Duodenal mucosa (tissue), 2 donors: ENCODE results near the gene NDUFS5.
"Not testable (repeated sequence)": the region's sequence is repeated elsewhere in the genome, so short reads cannot be mapped to it uniquely, and the experiment has no call there.

Experiments
- H3K27ac ChIP-seq: one replicate; pipeline ENCODE4 v1.7.0; 2013; ENCODE audit warnings: low read depth, low read length
- H3K27me3 ChIP-seq, 2 donors: one replicate each; pipeline ENCODE4 v1.7.0; 2013; ENCODE audit warnings: low read length in 2 of 2, control low read depth in 1 of 2; ENCODE audit not compliant: insufficient read depth in 2 of 2, control insufficient read depth in 1 of 2
- H3K36me3 ChIP-seq, 2 donors: one replicate each; pipeline ENCODE4 v1.7.0; 2013; ENCODE audit warnings: low read length in 2 of 2, control low read depth in 1 of 2; ENCODE audit not compliant: insufficient read depth in 2 of 2, control insufficient read depth in 1 of 2
- H3K4me1 ChIP-seq, 2 donors: one replicate each; pipeline ENCODE4 v1.7.0; 2013; ENCODE audit warnings: low read length in 2 of 2, control low read depth in 1 of 2; ENCODE audit not compliant: insufficient read depth in 2 of 2, control insufficient read depth in 1 of 2
- H3K4me3 ChIP-seq, 2 donors: one replicate each; pipeline ENCODE4 v1.7.0; 2013; ENCODE audit warnings: low read length in 2 of 2, low read depth in 1 of 2
- H3K9ac ChIP-seq, 2 donors: one replicate each; pipeline ENCODE4 v1.7.0; 2013; ENCODE audit warnings: low read length in 2 of 2, low read depth in 1 of 2
- H3K9me3 ChIP-seq, 2 donors: one replicate each; pipeline ENCODE4 v1.7.0; 2013; ENCODE audit warnings: low read length in 2 of 2, control low read depth in 1 of 2; ENCODE audit not compliant: control insufficient read depth in 1 of 2

The NDUFS5 gene

GRCh38 chr1:39045231-39045630, 19.1 kb downstream of the NDUFS5 start:
- Histone ChIP-seq H3K27ac (no peak overlapping the region), H3K36me3 (peaks cover 5 to 31% of the 10 kb centered on the region in 2 donors), H3K4me1 (no peaks in the 10 kb centered on the region), H3K27me3 (no peaks in the 10 kb centered on the region), H3K9me3 (no peaks in the 10 kb centered on the region), H3K4me3 (no peak overlapping the region), H3K9ac (no peak overlapping the region)

DNA sequence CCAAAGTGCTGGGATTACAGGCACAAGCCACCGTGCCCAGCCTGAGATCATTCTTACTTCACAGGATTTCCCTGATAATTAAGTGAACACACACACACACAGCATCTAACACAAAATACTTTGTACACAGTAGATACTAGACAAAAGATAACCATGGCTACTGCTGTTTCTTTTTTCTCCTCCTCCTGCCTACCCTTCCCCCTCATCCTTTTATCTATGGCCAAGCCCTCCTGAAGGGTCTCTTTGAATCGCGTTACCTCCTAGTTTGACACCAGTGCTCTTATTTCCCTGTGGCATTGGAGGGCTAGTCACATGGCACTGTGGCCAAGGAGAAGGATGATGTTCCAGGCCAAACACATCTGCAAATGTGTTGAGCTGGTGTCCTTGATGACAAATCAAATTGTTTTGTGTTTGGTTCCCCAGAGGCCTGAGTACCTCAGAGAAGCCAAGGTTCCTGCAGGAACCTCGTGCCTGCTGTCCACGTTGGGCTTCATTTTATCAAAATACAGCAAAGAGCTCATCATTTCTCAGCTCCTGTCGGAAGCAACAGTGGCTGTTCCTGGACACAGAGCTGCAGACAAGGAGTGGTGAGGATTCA, 20.6 kb downstream of the NDUFS5 start:
- no peak overlapping the region for H3K4me3 ChIP-seq
- no peaks in the 10 kb centered on the region for H3K4me1 ChIP-seq
- no peak overlapping the region for H3K9ac ChIP-seq
- no peaks in the 10 kb centered on the region for H3K9me3 ChIP-seq
- H3K36me3 ChIP-seq, result peaks cover 5 to 21% of the 10 kb centered on the region in 2 donors
- no peak overlapping the region for H3K27ac ChIP-seq
- no peaks in the 10 kb centered on the region for H3K27me3 ChIP-seq

GRCh38 chr1:39047374-39048229, 21.5 kb downstream of the NDUFS5 start:
- Histone ChIP-seq H3K4me3 (no peak overlapping the region), H3K27ac (no peak overlapping the region), H3K4me1 (no peaks in the 10 kb centered on the region), H3K27me3 (no peaks in the 10 kb centered on the region), H3K9ac (no peak overlapping the region), H3K36me3 (peaks cover 5 to 19% of the 10 kb centered on the region in 2 donors), H3K9me3 (no peaks in the 10 kb centered on the region)

DNA sequence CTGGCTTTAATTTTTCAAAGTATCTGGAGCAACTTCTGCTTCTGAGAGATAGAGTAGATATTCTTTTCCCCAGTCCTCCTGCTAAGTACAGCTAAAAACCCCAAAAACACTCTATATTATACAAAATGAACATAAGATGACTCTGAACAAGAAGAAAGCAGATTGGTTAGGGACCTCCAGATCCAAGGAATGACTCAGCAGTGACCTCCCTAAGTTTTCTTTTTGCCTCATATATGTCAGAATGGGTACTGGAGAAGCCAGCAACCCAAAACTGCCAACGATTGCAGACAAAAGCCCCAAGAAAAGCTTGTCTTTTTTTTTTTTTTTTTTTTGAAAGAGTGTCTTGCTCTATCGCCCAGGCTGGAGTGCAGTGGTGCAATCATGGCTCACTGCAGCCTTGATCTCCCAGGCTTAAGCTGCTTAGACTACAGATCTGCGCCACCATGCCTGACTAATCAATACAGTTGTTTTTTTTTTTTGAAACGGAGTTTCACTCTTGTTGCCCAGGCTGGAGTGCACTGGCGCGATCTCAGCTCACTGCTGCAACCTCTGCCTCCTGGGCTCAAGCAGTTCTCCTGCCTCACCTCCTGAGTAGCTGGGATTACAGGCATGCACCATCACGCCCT, 22.7 kb downstream of the NDUFS5 start:
- Histone ChIP-seq H3K36me3 (peaks cover 5 to 14% of the 10 kb centered on the region in 2 donors), H3K9me3 (no peaks in the 10 kb centered on the region), H3K4me3 (no peak overlapping the region), H3K27ac (no peak overlapping the region), H3K27me3 (no peaks in the 10 kb centered on the region), H3K9ac (no peak overlapping the region), H3K4me1 (no peaks in the 10 kb centered on the region)

DNA sequence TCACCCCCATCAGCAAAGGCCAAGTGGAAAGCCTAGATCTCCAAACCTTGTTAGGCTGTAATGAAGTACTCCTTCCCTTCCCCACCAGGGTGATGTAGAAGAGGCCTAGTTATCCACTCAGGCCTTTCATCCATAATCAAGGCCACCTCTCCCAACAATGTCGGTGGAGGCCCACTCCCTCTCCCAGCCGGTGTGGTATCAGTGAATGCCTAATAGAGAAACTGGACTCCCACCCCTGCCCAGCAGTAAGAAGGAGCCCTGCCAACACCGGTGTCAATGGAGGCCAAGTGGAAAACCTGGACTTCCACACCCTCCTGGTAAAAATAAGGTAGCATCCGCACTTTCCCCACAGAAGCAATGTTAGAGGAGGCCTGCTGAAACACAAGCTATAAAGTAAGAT, 23.9 kb downstream of the NDUFS5 start:
- no peak overlapping the region for H3K27ac ChIP-seq
- no peaks in the 10 kb centered on the region for H3K4me1 ChIP-seq
- no peaks in the 10 kb centered on the region for H3K27me3 ChIP-seq
- H3K9me3 ChIP-seq, result no peaks in the 10 kb centered on the region
- H3K4me3 ChIP-seq, result no peak overlapping the region
- no peak overlapping the region for H3K9ac ChIP-seq
- peaks cover under 1 to 11% of the 10 kb centered on the region in 2 donors for H3K36me3 ChIP-seq

- not testable (repeated sequence) for H3K27me3 ChIP-seq, H3K27ac ChIP-seq, H3K4me3 ChIP-seq, H3K4me1 ChIP-seq, H3K9ac ChIP-seq, H3K9me3 ChIP-seq
- peaks cover 0 to 11% of the 10 kb centered on the region in 2 donors for H3K36me3 ChIP-seq
These were observed 25.2 kb downstream of the NDUFS5 start for GRCh38 chr1:39051193-39051850.

DNA sequence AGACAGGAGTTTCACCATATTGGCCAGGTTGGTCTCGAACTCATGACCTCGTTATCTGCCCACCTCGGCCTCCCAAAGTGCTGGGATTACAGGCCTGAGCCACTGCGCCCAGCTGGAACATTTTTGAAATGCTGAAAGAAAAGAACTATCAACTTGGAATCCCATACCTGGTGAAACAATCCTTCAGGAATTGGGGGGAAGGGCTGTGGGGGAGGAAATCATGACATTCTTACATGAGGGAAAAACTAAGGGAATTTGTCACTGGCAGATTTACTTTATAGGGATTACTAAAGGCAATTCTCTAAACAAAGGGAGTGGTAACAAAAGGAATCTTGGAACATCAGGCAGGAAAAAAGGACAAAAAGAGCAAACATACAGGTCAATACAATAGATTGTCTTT, 25.8 kb downstream of the NDUFS5 start:
- Histone ChIP-seq H3K36me3 (peaks cover 0 to 10% of the 10 kb centered on the region in 2 donors), H3K9me3 (no peaks in the 10 kb centered on the region), H3K4me3 (no peak overlapping the region), H3K27ac (no peak overlapping the region), H3K27me3 (no peaks in the 10 kb centered on the region), H3K9ac (no peak overlapping the region), H3K4me1 (no peaks in the 10 kb centered on the region)

- H3K4me1 ChIP-seq, H3K27ac ChIP-seq, H3K9me3 ChIP-seq, H3K4me3 ChIP-seq, H3K27me3 ChIP-seq, H3K9ac ChIP-seq, H3K36me3 ChIP-seq: not testable (repeated sequence)
These were observed 29.1 kb downstream of the NDUFS5 start for GRCh38 chr1:39055213-39055710.

DNA sequence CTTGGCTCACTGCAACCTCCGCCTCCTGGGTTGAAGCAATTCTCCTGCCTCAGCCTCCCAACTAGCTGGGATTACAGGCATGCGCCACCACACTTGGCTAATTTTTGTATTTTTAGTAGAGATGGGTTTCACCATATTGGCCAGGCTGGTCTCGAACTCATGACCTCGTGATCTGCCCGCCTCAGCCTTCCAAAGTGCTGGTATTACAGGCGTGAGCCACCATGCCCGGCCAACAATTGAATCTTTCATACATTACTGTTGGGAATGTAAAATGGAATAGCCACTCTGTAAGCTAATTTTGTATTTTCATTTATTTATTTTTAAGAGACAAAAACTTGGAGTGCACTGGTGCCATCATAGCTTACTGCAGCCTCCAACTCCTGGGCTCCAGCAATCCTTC, 35.4 kb downstream of the NDUFS5 start:
- H3K4me1 ChIP-seq, H3K4me3 ChIP-seq, H3K9ac ChIP-seq, H3K27ac ChIP-seq, H3K36me3 ChIP-seq, H3K27me3 ChIP-seq, H3K9me3 ChIP-seq: not testable (repeated sequence)

GRCh38 chr1:39061951-39062350, 35.8 kb downstream of the NDUFS5 start:
- no peaks in the 10 kb centered on the region for H3K27me3 ChIP-seq
- no peaks in the 10 kb centered on the region for H3K9me3 ChIP-seq
- no peak overlapping the region for H3K4me3 ChIP-seq
- no peaks in the 10 kb centered on the region for H3K4me1 ChIP-seq
- H3K9ac ChIP-seq, result no peak overlapping the region
- H3K36me3 ChIP-seq, result no peaks in the 10 kb centered on the region
- no peak overlapping the region for H3K27ac ChIP-seq
